HFF-Myc (cell line): ENCODE results near the gene CAMK4.
"Not testable (repeated sequence)": the region's sequence is repeated elsewhere in the genome, so short reads cannot be mapped to it uniquely, and the experiment has no call there.

Experiments
- DNase-seq: peaks from one replicate; pipeline ENCODE4 v3.0.0-alpha.2; 2011; ENCODE audit warnings: low read depth; ENCODE audit errors: extremely low read depth
- H3K4me3 ChIP-seq: replicated peaks from 2 replicates; pipeline ENCODE4 v1.5.1; 2011; ENCODE audit warnings: low read depth, mild to moderate bottlenecking, control low read depth, low read length
- TF ChIP-seq, protein P1 (sequence below): IDR thresholded peaks from 2 replicates; pipeline ENCODE4 v1.5.1; 2012; ENCODE audit warnings: mild to moderate bottlenecking, low read depth, low read length, control low read depth; ENCODE audit errors: missing control alignments

Gene CAMK4

GRCh38 chr5:111299831-111300432 is 75.7 kb downstream of the CAMK4 start:
- TF ChIP-seq, protein P1, sequence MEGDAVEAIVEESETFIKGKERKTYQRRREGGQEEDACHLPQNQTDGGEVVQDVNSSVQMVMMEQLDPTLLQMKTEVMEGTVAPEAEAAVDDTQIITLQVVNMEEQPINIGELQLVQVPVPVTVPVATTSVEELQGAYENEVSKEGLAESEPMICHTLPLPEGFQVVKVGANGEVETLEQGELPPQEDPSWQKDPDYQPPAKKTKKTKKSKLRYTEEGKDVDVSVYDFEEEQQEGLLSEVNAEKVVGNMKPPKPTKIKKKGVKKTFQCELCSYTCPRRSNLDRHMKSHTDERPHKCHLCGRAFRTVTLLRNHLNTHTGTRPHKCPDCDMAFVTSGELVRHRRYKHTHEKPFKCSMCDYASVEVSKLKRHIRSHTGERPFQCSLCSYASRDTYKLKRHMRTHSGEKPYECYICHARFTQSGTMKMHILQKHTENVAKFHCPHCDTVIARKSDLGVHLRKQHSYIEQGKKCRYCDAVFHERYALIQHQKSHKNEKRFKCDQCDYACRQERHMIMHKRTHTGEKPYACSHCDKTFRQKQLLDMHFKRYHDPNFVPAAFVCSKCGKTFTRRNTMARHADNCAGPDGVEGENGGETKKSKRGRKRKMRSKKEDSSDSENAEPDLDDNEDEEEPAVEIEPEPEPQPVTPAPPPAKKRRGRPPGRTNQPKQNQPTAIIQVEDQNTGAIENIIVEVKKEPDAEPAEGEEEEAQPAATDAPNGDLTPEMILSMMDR = no peak
- DNase-seq = no peak
- no peak overlapping the region for H3K4me3 ChIP-seq

GRCh38 chr5:111301264-111301663 is 77.1 kb downstream of the CAMK4 start:
- no peak overlapping the region for H3K4me3 ChIP-seq
- TF ChIP-seq, protein P1 = no peak
- no peak for DNase-seq

- H3K4me3 ChIP-seq, DNase-seq: not testable (repeated sequence)
Measured at GRCh38 chr5:111302043-111302442, 77.9 kb downstream of the CAMK4 start.

DNA sequence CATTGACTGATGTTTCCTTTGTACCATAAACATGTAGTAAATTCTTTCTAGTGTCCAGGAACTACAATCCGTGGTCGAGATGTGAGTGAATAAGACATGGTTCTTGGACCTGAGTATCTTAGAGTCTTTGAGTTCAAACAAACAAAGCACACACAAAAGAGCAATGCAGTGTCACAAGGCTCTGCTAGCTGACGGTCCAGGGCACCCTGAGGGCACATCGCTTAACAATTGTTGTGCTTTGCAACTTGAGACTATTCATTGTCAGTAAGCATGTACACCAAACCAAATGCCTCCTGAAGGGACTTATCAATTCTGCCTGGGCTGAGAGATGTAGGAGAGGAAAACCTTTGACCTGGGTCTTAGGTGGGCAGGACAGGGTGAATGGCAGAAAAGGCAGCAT is 84.8 kb downstream of the CAMK4 start:
- no peak for DNase-seq
- TF ChIP-seq, protein P1 = no peak
- no peak overlapping the region for H3K4me3 ChIP-seq

DNA sequence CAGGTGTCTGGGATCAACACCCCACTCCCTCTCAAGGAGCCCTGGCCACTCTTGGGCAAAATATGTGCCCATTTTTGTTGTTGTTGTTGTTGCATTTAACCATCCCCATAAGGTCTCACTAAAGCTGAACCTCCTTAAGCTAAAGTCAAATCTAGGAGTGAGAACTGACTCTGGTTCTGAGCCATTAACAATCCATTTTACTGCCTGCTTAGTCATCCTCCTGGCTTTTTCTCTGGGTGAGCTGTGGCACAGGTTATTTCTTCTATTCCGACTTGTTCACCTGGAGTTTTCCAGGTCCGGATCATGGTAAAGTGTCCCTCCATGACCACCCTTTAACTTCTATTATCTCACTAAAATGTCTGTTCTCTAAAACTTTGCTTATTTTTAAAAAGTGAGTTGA is 85.2 kb downstream of the CAMK4 start:
- TF ChIP-seq, protein P1 = no peak
- no peak for DNase-seq
- H3K4me3 ChIP-seq = no peak overlapping the region

GRCh38 chr5:111310711-111311620 is 86.8 kb downstream of the CAMK4 start:
- TF ChIP-seq, protein P1 = no peak
- no peak overlapping the region for H3K4me3 ChIP-seq
- no peak for DNase-seq

- TF ChIP-seq, protein P1 = no peak
- DNase-seq = no peak
- H3K4me3 ChIP-seq = no peak overlapping the region
Measured at GRCh38 chr5:111311666-111312065, 87.5 kb downstream of the CAMK4 start.
